Activated B cell treated with CpG ODN at 0.5 μM for 24 hours (primary cell): ENCODE data around the gene HEPACAM. TPM values are rescaled to one million over a fixed set of nuclear protein-coding genes. Genes with fewer than 3 reads are reported as not detected.

ENCODE experiments used
- ATAC-seq: fragments of 200-7000 bp; cut with Tn5 transposase; one replicate; pipeline ENCODE4 v1.10.0; 2021; ENCODE audit warnings: low read depth, mild to moderate bottlenecking, moderate library complexity
- CTCF ChIA-PET: fragments of 350-600 bp; sonication (Branson Sonifier 250); formaldehyde crosslinking; loops from one replicate; lab custom pipeline; 2021; ENCODE audit warnings: antibody characterized with exemption; lab: Charles Lee
- POLR2A ChIA-PET: fragments of 350-600 bp; sonication (Branson Sonifier 250); formaldehyde crosslinking; loops from one replicate; lab custom pipeline; 2021; ENCODE audit warnings: antibody characterized with exemption; lab: Charles Lee
- DNase-seq: peaks from one replicate; pipeline ENCODE4 v3.0.0; 2022
- H3K27ac Mint-ChIP-seq: one replicate; pipeline ENCODE4 v1.8.0; 2020; ENCODE audit warnings: mixed read lengths
- H3K27me3 Mint-ChIP-seq: one replicate; pipeline ENCODE4 v1.8.0; 2021; ENCODE audit warnings: mixed read lengths
- H3K36me3 Mint-ChIP-seq: one replicate; pipeline ENCODE4 v1.8.0; 2021; ENCODE audit warnings: low read depth, mixed read lengths
- H3K4me1 Mint-ChIP-seq: one replicate; pipeline ENCODE4 v1.8.0; 2021; ENCODE audit warnings: mixed read lengths
- H3K4me3 Mint-ChIP-seq: one replicate; pipeline ENCODE4 v1.8.0; 2020; ENCODE audit warnings: mild to moderate bottlenecking, mixed read lengths
- H3K9me3 Mint-ChIP-seq: one replicate; pipeline ENCODE4 v1.8.0; 2020; ENCODE audit warnings: mixed read lengths
- intact Hi-C: fragments of 100-400 bp; cut with micrococcal nuclease; formaldehyde crosslinking; loops from one replicate; pipeline ENCODE4 v1.15.1; 2024
- total RNA-seq: library from RNA; stranded (reverse); gene quantifications from 2 replicates; pipeline ENCODE4 v1.2.3, GENCODE V29; 2022
- TF ChIP-seq, protein P1 (sequence below): fragments of 200-600 bp; IDR thresholded peaks from one replicate; pipeline ENCODE4 v1.8.0; 2022; ENCODE audit warnings: antibody characterized with exemption, mild to moderate bottlenecking

Gene HEPACAM
- total RNA-seq, 1 donor from 2014 or later = not detected

DNA sequence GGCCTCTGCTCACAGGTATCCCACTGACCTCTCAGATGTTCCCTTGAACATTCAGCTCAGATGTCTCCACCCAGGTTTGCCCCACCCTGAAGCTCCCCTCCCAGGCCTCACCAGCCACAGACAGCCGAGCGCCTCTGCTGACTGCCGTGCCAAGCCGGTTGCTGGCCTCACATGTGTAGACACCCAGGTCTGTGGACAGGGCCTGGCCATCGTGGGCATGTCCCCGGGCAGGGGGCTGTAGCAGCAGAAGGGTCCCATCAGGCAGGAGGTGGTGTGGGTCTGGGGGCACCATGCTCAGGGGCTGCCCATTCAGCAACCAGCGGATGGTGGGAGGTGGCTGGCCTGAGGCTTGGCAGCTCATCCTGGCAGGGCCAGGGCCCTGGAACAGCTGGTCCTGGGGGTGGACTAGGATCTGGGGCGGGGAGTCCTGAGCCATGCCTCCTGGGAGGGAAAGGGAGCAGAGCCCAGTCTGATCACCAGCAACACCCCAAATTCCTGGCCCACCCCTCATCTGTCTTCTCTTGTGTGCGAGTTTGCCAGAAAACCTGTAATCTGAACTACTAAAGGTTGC is 38.9 kb downstream of the HEPACAM start:
- no peak for DNase-seq
- H3K4me1 Mint-ChIP-seq = no peaks in the 10 kb centered on the region
- TF ChIP-seq, protein P1, sequence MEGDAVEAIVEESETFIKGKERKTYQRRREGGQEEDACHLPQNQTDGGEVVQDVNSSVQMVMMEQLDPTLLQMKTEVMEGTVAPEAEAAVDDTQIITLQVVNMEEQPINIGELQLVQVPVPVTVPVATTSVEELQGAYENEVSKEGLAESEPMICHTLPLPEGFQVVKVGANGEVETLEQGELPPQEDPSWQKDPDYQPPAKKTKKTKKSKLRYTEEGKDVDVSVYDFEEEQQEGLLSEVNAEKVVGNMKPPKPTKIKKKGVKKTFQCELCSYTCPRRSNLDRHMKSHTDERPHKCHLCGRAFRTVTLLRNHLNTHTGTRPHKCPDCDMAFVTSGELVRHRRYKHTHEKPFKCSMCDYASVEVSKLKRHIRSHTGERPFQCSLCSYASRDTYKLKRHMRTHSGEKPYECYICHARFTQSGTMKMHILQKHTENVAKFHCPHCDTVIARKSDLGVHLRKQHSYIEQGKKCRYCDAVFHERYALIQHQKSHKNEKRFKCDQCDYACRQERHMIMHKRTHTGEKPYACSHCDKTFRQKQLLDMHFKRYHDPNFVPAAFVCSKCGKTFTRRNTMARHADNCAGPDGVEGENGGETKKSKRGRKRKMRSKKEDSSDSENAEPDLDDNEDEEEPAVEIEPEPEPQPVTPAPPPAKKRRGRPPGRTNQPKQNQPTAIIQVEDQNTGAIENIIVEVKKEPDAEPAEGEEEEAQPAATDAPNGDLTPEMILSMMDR = no peak
- no peak for ATAC-seq
- H3K9me3 Mint-ChIP-seq = no peaks in the 10 kb centered on the region
- no peak overlapping the region for H3K27ac Mint-ChIP-seq
- H3K27me3 Mint-ChIP-seq = peaks cover 21% of the 10 kb centered on the region
- H3K4me3 Mint-ChIP-seq = no peak overlapping the region
- H3K36me3 Mint-ChIP-seq = no peaks in the 10 kb centered on the region
- ChIA-PET CTCF (no interaction called here), POLR2A (no interaction called here)
- intact Hi-C loops = no loop called here

DNA sequence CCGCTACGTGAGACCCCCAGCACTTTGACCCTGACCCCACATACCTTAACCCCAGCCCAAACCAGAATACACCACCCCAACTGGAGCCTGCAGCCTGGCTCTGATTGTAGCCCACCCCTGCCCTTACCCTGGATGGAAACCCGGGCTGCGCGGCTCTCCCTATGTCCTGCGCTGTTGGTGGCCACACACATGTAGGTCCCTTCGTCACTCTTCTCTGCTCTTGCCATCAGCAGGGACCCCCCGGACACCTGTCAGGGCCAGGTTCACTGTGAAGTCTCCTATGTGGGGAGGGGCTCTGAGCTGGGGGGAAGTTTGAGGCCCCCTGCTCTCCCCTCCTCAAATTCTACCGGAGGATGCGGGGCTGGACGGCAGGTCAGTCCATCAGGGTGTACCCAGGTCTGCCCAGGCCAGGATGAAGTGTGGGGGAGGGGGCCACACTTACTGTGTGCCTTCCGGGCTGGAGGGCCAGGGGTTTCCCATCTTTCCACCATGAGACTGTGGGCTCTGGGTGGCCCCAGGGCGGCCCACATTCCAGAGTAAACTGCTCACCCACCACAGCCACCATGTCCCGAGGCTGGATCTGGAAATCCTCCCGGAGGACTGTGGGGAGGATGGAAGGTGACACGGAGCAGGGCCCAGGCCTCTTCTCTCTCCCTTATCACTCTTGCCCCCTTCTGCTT is 39.6 kb downstream of the HEPACAM start:
- H3K27ac Mint-ChIP-seq = no peak overlapping the region
- ChIA-PET POLR2A (no interaction called here), CTCF (no interaction called here)
- no peaks in the 10 kb centered on the region for H3K9me3 Mint-ChIP-seq
- ATAC-seq = no peak
- H3K27me3 Mint-ChIP-seq = peaks cover 15% of the 10 kb centered on the region
- no peaks in the 10 kb centered on the region for H3K4me1 Mint-ChIP-seq
- intact Hi-C loops = no loop called here
- H3K4me3 Mint-ChIP-seq = no peak overlapping the region
- H3K36me3 Mint-ChIP-seq = no peaks in the 10 kb centered on the region
- TF ChIP-seq, protein P1 = no peak
- no peak for DNase-seq

DNA sequence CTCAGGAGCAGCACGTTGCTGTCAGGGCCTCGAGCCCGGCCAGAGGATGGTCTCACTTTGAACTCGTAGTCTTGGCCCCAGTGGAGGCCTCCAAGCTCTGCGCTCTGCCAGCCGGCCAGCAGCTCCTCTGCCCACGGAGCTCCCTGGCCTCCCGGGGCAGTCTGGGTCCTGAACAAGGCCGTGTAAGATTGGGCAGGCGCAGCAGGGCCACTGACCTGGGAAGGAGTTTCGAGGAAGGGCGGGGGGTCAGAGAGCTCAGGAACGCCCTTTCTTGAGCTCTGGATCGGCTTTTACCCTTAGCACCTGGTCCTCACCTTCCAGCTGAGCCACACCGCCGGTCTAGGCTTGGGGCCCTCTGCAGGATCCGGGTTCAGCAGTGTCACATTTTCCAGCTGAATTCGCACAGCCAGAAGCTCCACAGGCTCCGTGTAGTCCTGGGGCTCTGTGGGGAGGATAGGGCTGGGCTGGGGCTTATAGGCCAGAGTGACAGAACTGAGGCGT is 40.3 kb downstream of the HEPACAM start:
- H3K4me3 Mint-ChIP-seq = no peak overlapping the region
- intact Hi-C loops = no loop called here
- DNase-seq (no peak), ATAC-seq (no peak)
- H3K9me3 Mint-ChIP-seq = no peaks in the 10 kb centered on the region
- H3K4me1 Mint-ChIP-seq = no peaks in the 10 kb centered on the region
- POLR2A ChIA-PET = no interaction called here
- CTCF ChIA-PET = no interaction called here
- H3K27ac Mint-ChIP-seq = no peak overlapping the region
- no peaks in the 10 kb centered on the region for H3K36me3 Mint-ChIP-seq
- peaks cover 14% of the 10 kb centered on the region for H3K27me3 Mint-ChIP-seq
- TF ChIP-seq, protein P1 = no peak

DNA sequence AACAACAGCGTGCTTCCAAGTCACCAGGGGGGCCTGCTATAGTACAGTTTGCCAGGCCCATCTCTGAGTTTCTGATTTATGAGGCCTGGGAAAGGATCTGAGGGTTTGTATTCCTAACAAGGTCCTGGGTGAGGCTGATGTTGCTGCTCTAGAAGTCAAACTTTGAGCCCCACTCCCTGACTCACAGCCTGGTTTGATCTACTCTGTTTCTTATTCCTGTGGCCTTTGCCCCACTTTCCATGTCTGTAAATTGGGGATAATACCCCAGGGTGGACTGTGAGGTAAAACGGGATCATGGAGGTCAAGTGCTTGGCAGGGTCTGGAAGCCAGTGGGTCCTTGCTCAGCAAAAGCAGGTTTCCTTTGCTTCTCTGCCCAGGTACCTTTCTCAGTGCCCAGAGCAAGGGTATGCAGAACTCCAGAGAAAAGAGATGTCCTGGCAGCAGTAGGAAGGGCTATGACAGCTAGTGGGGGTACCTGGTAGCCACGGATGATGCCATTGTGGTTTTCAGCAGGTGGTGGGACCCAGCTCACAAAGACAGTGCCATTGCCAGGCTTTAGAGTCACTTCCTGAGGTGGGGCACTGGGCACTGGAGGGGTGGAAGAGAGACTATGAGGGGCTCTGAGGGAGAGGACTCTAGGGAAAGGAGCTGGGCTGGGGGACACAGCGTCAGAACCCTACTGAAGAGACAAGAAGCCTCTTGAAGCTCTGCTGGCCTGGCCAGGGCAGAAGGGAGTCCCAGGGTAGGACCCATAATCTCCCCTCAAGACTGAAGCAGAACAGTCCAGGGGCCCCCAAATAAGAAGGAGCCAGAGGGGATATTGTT is 41.0 kb downstream of the HEPACAM start:
- ATAC-seq (no peak), DNase-seq (no peak)
- TF ChIP-seq, protein P1 = no peak
- H3K27me3 Mint-ChIP-seq = peaks cover 14% of the 10 kb centered on the region
- H3K36me3 Mint-ChIP-seq = no peaks in the 10 kb centered on the region
- ChIA-PET POLR2A (no interaction called here), CTCF (no interaction called here)
- intact Hi-C loops = no loop called here
- H3K9me3 Mint-ChIP-seq = no peaks in the 10 kb centered on the region
- H3K4me1 Mint-ChIP-seq = no peaks in the 10 kb centered on the region
- H3K27ac Mint-ChIP-seq = no peak overlapping the region
- no peak overlapping the region for H3K4me3 Mint-ChIP-seq
